Neural progenitor cell (in vitro differentiated cells): Measurements from ENCODE around the gene DNAJB8. TPM values are rescaled to one million over a fixed set of nuclear protein-coding genes. Genes with fewer than 3 reads are reported as not detected.

Experiments
- DNase-seq: peaks from one replicate; pipeline ENCODE4 v3.0.0-alpha.2; 2016; ENCODE audit warnings: low spot score
- H2AFZ ChIP-seq: fragments of 200-600 bp; sonication (generic); replicated peaks from 2 replicates; pipeline ENCODE4 v1.6.1; 2016; ENCODE audit warnings: antibody characterized with exemption
- H3F3A ChIP-seq: fragments of 200-600 bp; sonication (generic); 2 replicates; pipeline ENCODE4 v1.6.1; 2016; ENCODE audit warnings: antibody characterized with exemption, low read depth
- H3K27ac ChIP-seq: fragments of 200-600 bp; sonication (generic); 2 replicates; pipeline ENCODE4 v1.5.1; 2016; ENCODE audit warnings: mild to moderate bottlenecking
- H3K27me3 ChIP-seq: fragments of 200-600 bp; sonication (generic); 2 replicates; pipeline ENCODE4 v1.6.1; 2016; ENCODE audit warnings: mild to moderate bottlenecking, moderate library complexity
- H3K36me3 ChIP-seq: fragments of 200-600 bp; sonication (generic); 2 replicates; pipeline ENCODE4 v1.5.1; 2016
- H3K4me1 ChIP-seq: fragments of 200-600 bp; sonication (generic); 2 replicates; pipeline ENCODE4 v1.6.1; 2016; ENCODE audit warnings: mixed run types
- H3K4me2 ChIP-seq: fragments of 200-600 bp; sonication (generic); 2 replicates; pipeline ENCODE4 v1.6.1; 2016
- H3K4me3 ChIP-seq: fragments of 200-600 bp; sonication (generic); 2 replicates; pipeline ENCODE4 v1.5.1; 2016
- H3K79me2 ChIP-seq: fragments of 200-600 bp; sonication (generic); 2 replicates; pipeline ENCODE4 v1.6.1; 2016; ENCODE audit warnings: low read depth
- H3K9ac ChIP-seq: fragments of 200-600 bp; sonication (generic); 2 replicates; pipeline ENCODE4 v1.6.1; 2016
- H3K9me3 ChIP-seq: fragments of 200-600 bp; sonication (generic); 2 replicates; pipeline ENCODE4 v1.5.1; 2016; ENCODE audit warnings: low read depth
- H4K20me1 ChIP-seq: fragments of 200-600 bp; sonication (generic); 2 replicates; pipeline ENCODE4 v1.6.1; 2016; ENCODE audit warnings: low read depth
- H3K27ac Mint-ChIP-seq: 3 replicates; pipeline ENCODE4 v1.8.0; 2021; ENCODE audit warnings: mixed read lengths
- H3K27me3 Mint-ChIP-seq: 2 replicates; pipeline ENCODE4 v1.8.0; 2022; ENCODE audit warnings: low read depth, mild to moderate bottlenecking, inconsistent platforms, moderate library complexity, mixed read lengths; ENCODE audit not compliant: insufficient read depth
- H3K36me3 Mint-ChIP-seq: 3 replicates; pipeline ENCODE4 v1.8.0; 2021; ENCODE audit warnings: mixed read lengths
- H3K4me1 Mint-ChIP-seq: 3 replicates; pipeline ENCODE4 v1.8.0; 2021; ENCODE audit warnings: mixed read lengths
- H3K4me3 Mint-ChIP-seq: 3 replicates; pipeline ENCODE4 v1.8.0; 2021; ENCODE audit warnings: mild to moderate bottlenecking, moderate library complexity, mixed read lengths
- H3K9me3 Mint-ChIP-seq: 3 replicates; pipeline ENCODE4 v1.8.0; 2020; ENCODE audit warnings: mixed read lengths
- CTCF ChIP-seq: fragments of 200-600 bp; sonication (generic); IDR thresholded peaks from 2 replicates; pipeline ENCODE4 v1.5.1; 2017; ENCODE audit warnings: antibody characterized with exemption, mild to moderate bottlenecking
- EZH2 ChIP-seq: fragments of 200-600 bp; sonication (generic); IDR thresholded peaks from 2 replicates; pipeline ENCODE4 v1.6.1; 2017; ENCODE audit warnings: antibody characterized with exemption, mild to moderate bottlenecking, moderate library complexity
- EZH2phosphoT487 ChIP-seq: fragments of 200-600 bp; sonication (generic); IDR thresholded peaks from 2 replicates; pipeline ENCODE4 v1.6.1; 2017; ENCODE audit warnings: antibody characterized with exemption
- total RNA-seq: library from RNA; depleted of rRNA; stranded (reverse); fragments of >200 nt; gene quantifications from 2 replicates; pipeline ENCODE4 v1.2.3, GENCODE V29; 2015; ENCODE audit warnings: low replicate concordance

Gene DNAJB8
- total RNA-seq, 1 donor from 2014 or later, result not detected

GRCh38 chr3:128506754-128507153, 40.1 kb upstream of the DNAJB8 start:
- no peaks in the 10 kb centered on the region for H3K9me3 ChIP-seq
- H3K4me3 Mint-ChIP-seq, result no peak overlapping the region
- no peak for TF ChIP-seq EZH2
- no peak for TF ChIP-seq EZH2phosphoT487
- TF ChIP-seq CTCF, result no peak
- no peaks in the 10 kb centered on the region for H3K79me2 ChIP-seq
- peaks cover 9% of the 10 kb centered on the region for H3K27me3 Mint-ChIP-seq
- H3K27ac Mint-ChIP-seq, result no peak overlapping the region
- H3K9me3 Mint-ChIP-seq, result peaks cover 4% of the 10 kb centered on the region
- H3K4me3 ChIP-seq, result no peak overlapping the region
- no peak for DNase-seq
- peaks cover 17% of the 10 kb centered on the region for H3K27me3 ChIP-seq
- H3K4me2 ChIP-seq, result no peak overlapping the region
- H2AFZ ChIP-seq, result no peak overlapping the region
- H3F3A ChIP-seq, result no peaks in the 10 kb centered on the region
- no peaks in the 10 kb centered on the region for H3K36me3 ChIP-seq
- H3K27ac ChIP-seq, result no peak overlapping the region
- no peaks in the 10 kb centered on the region for H3K4me1 Mint-ChIP-seq
- H4K20me1 ChIP-seq, result no peaks in the 10 kb centered on the region
- no peaks in the 10 kb centered on the region for H3K36me3 Mint-ChIP-seq
- no peaks in the 10 kb centered on the region for H3K4me1 ChIP-seq
- H3K9ac ChIP-seq, result no peak overlapping the region

- no peaks in the 10 kb centered on the region for H3K4me1 Mint-ChIP-seq
- H3K27ac ChIP-seq, result no peak overlapping the region
- no peaks in the 10 kb centered on the region for H3K36me3 ChIP-seq
- no peaks in the 10 kb centered on the region for H3K79me2 ChIP-seq
- peaks cover 9% of the 10 kb centered on the region for H3K27me3 Mint-ChIP-seq
- TF ChIP-seq EZH2, result no peak
- TF ChIP-seq CTCF, result no peak
- TF ChIP-seq EZH2phosphoT487, result no peak
- H4K20me1 ChIP-seq, result no peaks in the 10 kb centered on the region
- H3K9ac ChIP-seq, result no peak overlapping the region
- H3K36me3 Mint-ChIP-seq, result no peaks in the 10 kb centered on the region
- peaks cover 4% of the 10 kb centered on the region for H3K9me3 Mint-ChIP-seq
- no peak overlapping the region for H3K4me2 ChIP-seq
- H3K4me3 Mint-ChIP-seq, result no peak overlapping the region
- H3K9me3 ChIP-seq, result no peaks in the 10 kb centered on the region
- H3K4me3 ChIP-seq, result no peak overlapping the region
- no peak for DNase-seq
- no peak overlapping the region for H2AFZ ChIP-seq
- no peaks in the 10 kb centered on the region for H3F3A ChIP-seq
- H3K27me3 ChIP-seq, result peaks cover 22% of the 10 kb centered on the region
- no peak overlapping the region for H3K27ac Mint-ChIP-seq
- no peaks in the 10 kb centered on the region for H3K4me1 ChIP-seq
These were observed 39.1 kb upstream of the DNAJB8 start for GRCh38 chr3:128505771-128506170.

- Mint-ChIP-seq H3K27me3 (peaks cover 9% of the 10 kb centered on the region), H3K9me3 (peaks cover 4% of the 10 kb centered on the region), H3K4me1 (no peaks in the 10 kb centered on the region)
These were observed 38.5 kb upstream of the DNAJB8 start for GRCh38 chr3:128504963-128505730.

More at GRCh38 chr3:128504963-128505730, 38.5 kb upstream of the DNAJB8 start:
- Histone ChIP-seq H3K9me3 (no peaks in the 10 kb centered on the region), H2AFZ (no peak overlapping the region), H4K20me1 (no peaks in the 10 kb centered on the region), H3K4me2 (no peak overlapping the region), H3K79me2 (no peaks in the 10 kb centered on the region), H3K9ac (no peak overlapping the region), H3K27me3 (peaks cover 28% of the 10 kb centered on the region), H3K4me1 (no peaks in the 10 kb centered on the region), H3K4me3 (no peak overlapping the region), H3K36me3 (no peaks in the 10 kb centered on the region), H3K27ac (no peak overlapping the region), H3F3A (no peaks in the 10 kb centered on the region)
- DNase-seq, result no peak
- Mint-ChIP-seq H3K27ac (no peak overlapping the region), H3K4me3 (no peak overlapping the region), H3K36me3 (no peaks in the 10 kb centered on the region)
- TF ChIP-seq EZH2 (no peak), CTCF (no peak), EZH2phosphoT487 (no peak)
